ENCODE results near the gene ACAP2.
"Not testable (repeated sequence)": the region's sequence is repeated elsewhere in the genome, so short reads cannot be mapped to it uniquely, and the experiment has no call there.

ACAP2 gene

GRCh38 chr3:195467641-195468390, 25.0 kb upstream of the ACAP2 start:
- H3K27me3 ChIP-seq (ENCODE audit: insufficient read depth, low read depth, severe bottlenecking): no peaks in the 10 kb centered on the region
- no peak overlapping the region for H3K4me3 ChIP-seq (ENCODE audit: low read depth, low read length)
- H3K36me3 ChIP-seq: no peaks in the 10 kb centered on the region
- no peaks in the 10 kb centered on the region for H3K9me3 ChIP-seq (ENCODE audit: severe bottlenecking)
- no peak overlapping the region for H3K27ac ChIP-seq
- DNase-seq: no peak
- no peak for TF ChIP-seq CTCF (IDR thresholded peaks at IDR 0.05; ENCODE audit: low read depth, low read length)

GRCh38 chr3:195466251-195466650, 23.4 kb upstream of the ACAP2 start:
- no peak for TF ChIP-seq CTCF (IDR thresholded peaks at IDR 0.05; ENCODE audit: low read depth, low read length)
- H3K36me3 ChIP-seq: no peaks in the 10 kb centered on the region
- DNase-seq: no peak
- H3K27me3 ChIP-seq (ENCODE audit: insufficient read depth, low read depth, severe bottlenecking): no peaks in the 10 kb centered on the region
- H3K27ac ChIP-seq: no peak overlapping the region
- H3K9me3 ChIP-seq (ENCODE audit: severe bottlenecking): no peaks in the 10 kb centered on the region
- no peak overlapping the region for H3K4me3 ChIP-seq (ENCODE audit: low read depth, low read length)

GRCh38 chr3:195462922-195463321, 20.1 kb upstream of the ACAP2 start:
- H3K4me3 ChIP-seq (ENCODE audit: low read depth, low read length); H3K27me3 ChIP-seq (ENCODE audit: insufficient read depth, low read depth, severe bottlenecking); H3K9me3 ChIP-seq (ENCODE audit: severe bottlenecking); H3K36me3 ChIP-seq; DNase-seq; H3K27ac ChIP-seq: not testable (repeated sequence)

- no peak for TF ChIP-seq CTCF (IDR thresholded peaks at IDR 0.05; ENCODE audit: low read depth, low read length)
- Histone ChIP-seq H3K9me3 (ENCODE audit: severe bottlenecking) (no peaks in the 10 kb centered on the region), H3K4me3 (ENCODE audit: low read depth, low read length) (no peak overlapping the region), H3K27ac (no peak overlapping the region), H3K36me3 (no peaks in the 10 kb centered on the region), H3K27me3 (ENCODE audit: insufficient read depth, low read depth, severe bottlenecking) (no peaks in the 10 kb centered on the region)
- no peak for DNase-seq
Measured at GRCh38 chr3:195462308-195462610, 19.4 kb upstream of the ACAP2 start.

GRCh38 chr3:195461594-195462307, 18.9 kb upstream of the ACAP2 start:
- TF ChIP-seq CTCF (IDR thresholded peaks at IDR 0.05; ENCODE audit: low read depth, low read length): no peak
- H3K9me3 ChIP-seq (ENCODE audit: severe bottlenecking): no peaks in the 10 kb centered on the region
- no peak overlapping the region for H3K4me3 ChIP-seq (ENCODE audit: low read depth, low read length)

GRCh38 chr3:195460091-195460713, 17.4 kb upstream of the ACAP2 start:
- H3K9me3 ChIP-seq (ENCODE audit: severe bottlenecking): no peaks in the 10 kb centered on the region
- H3K27ac ChIP-seq: no peak overlapping the region
- H3K4me3 ChIP-seq (ENCODE audit: low read depth, low read length): no peak overlapping the region
- TF ChIP-seq CTCF (IDR thresholded peaks at IDR 0.05; ENCODE audit: low read depth, low read length): no peak
- H3K36me3 ChIP-seq: no peaks in the 10 kb centered on the region
- H3K27me3 ChIP-seq (ENCODE audit: insufficient read depth, low read depth, severe bottlenecking): no peaks in the 10 kb centered on the region
- no peak for DNase-seq

More at GRCh38 chr3:195461594-195462307, 18.9 kb upstream of the ACAP2 start:
- H3K27ac ChIP-seq: no peak overlapping the region
- no peaks in the 10 kb centered on the region for H3K27me3 ChIP-seq (ENCODE audit: insufficient read depth, low read depth, severe bottlenecking)
- H3K36me3 ChIP-seq: no peaks in the 10 kb centered on the region
- no peak for DNase-seq
